WERI-Rb-1 (cell line): Measurements from ENCODE around the gene PNPLA8.

Source experiments
- DNase-seq: peaks from one replicate; pipeline ENCODE4 v3.0.0-alpha.2; 2020
- H3K27ac ChIP-seq: fragments of 250-450 bp; sonication (Bioruptor Pico); 2 replicates; pipeline ENCODE4 v1.5.1; 2020; ENCODE audit warnings: mild to moderate bottlenecking, moderate library complexity
- H3K27me3 ChIP-seq: fragments of 250-450 bp; sonication (Bioruptor Pico); 2 replicates; pipeline ENCODE4 v1.5.1; 2021; ENCODE audit warnings: mild to moderate bottlenecking, low read depth, moderate library complexity; ENCODE audit not compliant: insufficient read depth, severe bottlenecking
- H3K36me3 ChIP-seq: fragments of 250-450 bp; sonication (Bioruptor Pico); 2 replicates; pipeline ENCODE4 v1.5.1; 2020; ENCODE audit warnings: mild to moderate bottlenecking, moderate library complexity
- H3K4me3 ChIP-seq: 2 replicates; pipeline ENCODE4 v1.5.1; 2011; ENCODE audit warnings: low read depth, mild to moderate bottlenecking, control low read depth, low read length
- H3K9me3 ChIP-seq: fragments of 250-450 bp; sonication (Bioruptor Pico); 2 replicates; pipeline ENCODE4 v1.5.1; 2021; ENCODE audit warnings: mild to moderate bottlenecking, moderate library complexity; ENCODE audit not compliant: severe bottlenecking
- CTCF ChIP-seq: IDR thresholded peaks from 2 replicates; pipeline ENCODE4 v1.5.1; 2011; ENCODE audit warnings: low read depth, mild to moderate bottlenecking, control low read depth, inconsistent platforms, low read length

PNPLA8 gene

DNA sequence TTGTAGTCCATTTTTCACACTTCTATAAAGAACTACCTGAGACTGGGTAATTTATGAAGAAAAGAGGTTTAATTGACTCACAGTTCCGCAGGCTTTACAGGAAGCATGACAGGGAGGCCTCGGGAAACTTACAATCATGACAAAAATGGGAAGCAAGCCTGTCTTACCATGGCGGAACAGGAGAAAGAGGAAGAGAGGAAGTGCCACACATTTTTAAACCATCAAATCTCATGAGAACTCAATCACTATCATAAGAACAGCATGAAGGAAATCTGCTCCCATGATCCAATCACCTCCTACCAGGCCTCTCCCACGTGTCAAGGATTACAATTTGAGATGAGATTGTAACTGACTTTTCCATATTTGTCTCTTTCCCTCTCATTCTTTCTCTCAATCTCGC, 9.3 kb upstream of the PNPLA8 start:
- no peak for DNase-seq
- Histone ChIP-seq H3K36me3 (no peaks in the 10 kb centered on the region), H3K9me3 (no peaks in the 10 kb centered on the region), H3K27ac (no peak overlapping the region), H3K4me3 (no peak overlapping the region), H3K27me3 (no peaks in the 10 kb centered on the region)
- TF ChIP-seq CTCF: no peak

DNA sequence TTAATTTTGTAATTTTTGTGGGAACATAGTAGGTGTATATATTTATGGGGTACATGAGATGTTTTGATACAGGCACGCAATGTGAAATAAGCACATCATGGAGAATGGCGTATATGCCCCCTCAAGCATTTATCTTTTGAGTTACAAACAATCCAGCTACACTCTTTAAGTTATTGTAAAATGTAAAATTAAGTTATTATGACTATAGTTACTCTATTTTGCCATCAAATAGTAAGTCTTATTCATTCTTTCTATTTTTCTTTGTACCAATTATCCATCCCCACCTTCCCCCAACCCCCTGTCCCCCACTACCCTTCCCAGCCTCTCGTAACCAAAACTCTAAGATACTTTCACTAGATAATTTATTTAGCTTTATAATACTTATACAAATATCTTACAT, 7.8 kb upstream of the PNPLA8 start:
- no peak for TF ChIP-seq CTCF
- DNase-seq: no peak
- H3K4me3 ChIP-seq: no peak overlapping the region
- H3K27me3 ChIP-seq: no peaks in the 10 kb centered on the region
- H3K36me3 ChIP-seq: no peaks in the 10 kb centered on the region
- H3K9me3 ChIP-seq: no peaks in the 10 kb centered on the region
- no peak overlapping the region for H3K27ac ChIP-seq

GRCh38 chr7:108529341-108529740, 3.4 kb upstream of the PNPLA8 start:
- TF ChIP-seq CTCF: no peak
- Histone ChIP-seq H3K27ac (no peak overlapping the region), H3K27me3 (no peaks in the 10 kb centered on the region), H3K4me3 (no peak overlapping the region), H3K9me3 (no peaks in the 10 kb centered on the region), H3K36me3 (no peaks in the 10 kb centered on the region)
- DNase-seq: no peak

- Histone ChIP-seq H3K9me3 (no peaks in the 10 kb centered on the region), H3K27me3 (no peaks in the 10 kb centered on the region), H3K27ac (peak overlapping the region; percentile 73), H3K4me3 (no peak overlapping the region), H3K36me3 (no peaks in the 10 kb centered on the region)
- DNase-seq: no peak
- no peak for TF ChIP-seq CTCF
Measured at GRCh38 chr7:108528183-108528712, 2.3 kb upstream of the PNPLA8 start.

DNA sequence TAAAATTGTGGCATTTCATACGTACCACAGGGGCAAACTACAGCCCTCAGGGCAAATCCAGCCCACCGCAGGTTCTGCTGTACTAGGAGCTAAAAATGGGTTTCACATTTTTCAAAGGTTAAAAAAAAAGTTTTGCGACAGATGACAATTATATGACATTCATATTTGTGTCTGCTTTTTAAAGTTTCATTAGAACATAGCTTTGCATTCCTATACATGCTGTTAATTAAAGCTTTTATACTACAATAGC, 758 bp upstream of the PNPLA8 start:
- Histone ChIP-seq H3K27ac (peak overlapping the region; percentile 73), H3K4me3 (peak overlapping the region; percentile 76), H3K27me3 (no peaks in the 10 kb centered on the region), H3K9me3 (no peaks in the 10 kb centered on the region), H3K36me3 (no peaks in the 10 kb centered on the region)
- no peak for DNase-seq
- TF ChIP-seq CTCF: no peak

- DNase-seq: peak; percentile 81
Measured at GRCh38 chr7:108525327-108525984, 479 bp downstream of the PNPLA8 start.

More at GRCh38 chr7:108525327-108525984, 479 bp downstream of the PNPLA8 start:
- Histone ChIP-seq H3K27me3 (no peaks in the 10 kb centered on the region), H3K4me3 (peak overlapping the region; percentile 71), H3K27ac (peak overlapping the region; percentile 83), H3K9me3 (no peaks in the 10 kb centered on the region), H3K36me3 (no peaks in the 10 kb centered on the region)
- no peak for TF ChIP-seq CTCF
